NCI-H2107 treated with DMSO at 0.1 percent for 48 hours (cell line): ENCODE measurements around the gene BEST3.
A peak's percentile ranks its signal among the peaks of the same experiment; 100 is the strongest.

Experiments used
- DNase-seq: peaks from one replicate; lab custom pipeline; 2025; ENCODE audit not compliant: unreplicated experiment; lab: John Stamatoyannopoulos, UW

The BEST3 gene

GRCh38 chr12:69698769-69699540, at the start of gene BEST3:
Gene BEST3, minus strand, starts transcription at chr12:69699303. Its CDS starts 1,505 bp downstream, at chr12:69697798.
- DNase-seq, result peak; percentile 98

- DNase-seq, result no peak
Measured at GRCh38 chr12:69744109-69744508, 45.0 kb upstream of the BEST3 start.

GRCh38 chr12:69739287-69740191, 40.4 kb upstream of the BEST3 start:
- peak; percentile 74 for DNase-seq

GRCh38 chr12:69738351-69739286, 39.5 kb upstream of the BEST3 start, which contains the start of gene RAB3IP:
Gene RAB3IP, plus strand, starts transcription at chr12:69738860. Its CDS starts 16,549 bp downstream, at chr12:69755409.
- peak; percentile 70 for DNase-seq

GRCh38 chr12:69733638-69734037, 34.5 kb upstream of the BEST3 start:
- no peak for DNase-seq

- DNase-seq, result no peak
Measured at GRCh38 chr12:69732088-69732487, 33.0 kb upstream of the BEST3 start.

- no peak for DNase-seq
Measured at GRCh38 chr12:69726922-69727321, 27.8 kb upstream of the BEST3 start.

- DNase-seq, result no peak
Measured at GRCh38 chr12:69720750-69721149, 21.6 kb upstream of the BEST3 start.

GRCh38 chr12:69719336-69720316, 20.5 kb upstream of the BEST3 start:
- DNase-seq, result peak; percentile 61

- no peak for DNase-seq
Measured at GRCh38 chr12:69714542-69714941, 15.4 kb upstream of the BEST3 start.

GRCh38 chr12:69712826-69713225, 13.7 kb upstream of the BEST3 start:
- DNase-seq, result no peak

GRCh38 chr12:69708649-69709048, 9.5 kb upstream of the BEST3 start:
- DNase-seq, result no peak

- DNase-seq, result no peak
Measured at GRCh38 chr12:69704357-69704756, 5.3 kb upstream of the BEST3 start.

- DNase-seq, result no peak
Measured at GRCh38 chr12:69703146-69703642, 4.1 kb upstream of the BEST3 start.

- DNase-seq, result peak; percentile 10
Measured at GRCh38 chr12:69701826-69702225, 2.7 kb upstream of the BEST3 start.

GRCh38 chr12:69698054-69698453, 1.0 kb downstream of the BEST3 start:
- DNase-seq, result no peak

GRCh38 chr12:69694123-69694522, 5.0 kb downstream of the BEST3 start:
- DNase-seq, result no peak

- DNase-seq, result no peak
Measured at GRCh38 chr12:69689638-69690037, 9.5 kb downstream of the BEST3 start.
